K562 (cell line): ENCODE results near the gene TMEM131. TPM values are rescaled to one million over a fixed set of nuclear protein-coding genes. Genes with fewer than 3 reads are reported as not detected.
A peak's percentile ranks its signal among the peaks of the same experiment; 100 is the strongest.

ENCODE experiments used
- ATAC-seq: fragments of 200-7000 bp; cut with Tn5 transposase; 3 replicates; pipeline ENCODE4 v1.9.1; 2020; ENCODE audit warnings: moderate library complexity
- BruUV-seq: library from RNA; stranded (reverse); fragments of 400-500 nt; replicated peaks from 2 replicates; lab custom pipeline; 2021; lab: Mats Ljungman, UMichigan
- CTCF ChIA-PET: fragments of 300-600 bp; formaldehyde crosslinking; extraction: SDS; loops from one replicate; lab custom pipeline; 2021; ENCODE audit warnings: low intra/inter-chr PET ratio; lab: Yijun Ruan, JAX
- POLR2A ChIA-PET: fragments of 300-600, 350-650 bp; sonication (Branson Sonifier 250); formaldehyde crosslinking; extraction: SDS; loops from one replicate; lab custom pipeline; 2021; ENCODE audit warnings: antibody characterized with exemption, inconsistent platforms; lab: Yijun Ruan, JAX
- DNase-seq, 4 experiments: peaks; one replicate each; pipeline versions ENCODE4 v3.0.0 to v3.0.0-alpha.2; 2011 to 2018; ENCODE audit warnings: low spot score in 3 of 4, mixed read lengths in 3 of 4; ENCODE audit errors: extremely low read depth in 1 of 4
- FAIRE-seq: peaks from 2 replicates; lab custom pipeline; 2011; peaks lifted over from hg19 to GRCh38; lab: Jason Lieb, UNC
- H2AFZ ChIP-seq: 2 replicates; pipeline ENCODE4 v1.6.0; 2011; ENCODE audit warnings: low read depth, low read length, control low read depth, inconsistent platforms
- H3K27ac ChIP-seq: fragments of 200-600 bp; 3 replicates; pipeline ENCODE4 v1.8.0; 2011; ENCODE audit warnings: low read depth, mild to moderate bottlenecking, control low read depth, inconsistent platforms, low read length, moderate library complexity, mixed read lengths; ENCODE audit errors: extremely low read depth
- H3K27me3 ChIP-seq, 2 experiments: fragments of 300-600 bp in 1 of 2; 2 replicates in 1 of 2; 3 replicates in 1 of 2; pipeline versions ENCODE4 v1.6.0 to v1.8.0; 2011; ENCODE audit warnings: inconsistent platforms in 2 of 2, low read length in 2 of 2, mild to moderate bottlenecking in 1 of 2, mixed read lengths in 1 of 2, moderate library complexity in 1 of 2; ENCODE audit not compliant: control insufficient read depth in 2 of 2, insufficient read depth in 2 of 2
- H3K36me3 ChIP-seq: fragments of 300-600 bp; 3 replicates; pipeline ENCODE4 v1.8.0; 2011; ENCODE audit warnings: mild to moderate bottlenecking, low read length, inconsistent platforms; ENCODE audit not compliant: control insufficient read depth, insufficient read depth
- H3K4me1 ChIP-seq, 2 experiments: fragments of 200-600 bp in 1 of 2; replicated peaks in 1 of 2; 2 replicates in 1 of 2; 3 replicates in 1 of 2; pipeline versions ENCODE4 v1.5.1 to v1.8.0; 2011; ENCODE audit warnings: inconsistent platforms in 2 of 2, low read length in 2 of 2, mild to moderate bottlenecking in 1 of 2, mixed read lengths in 1 of 2, moderate library complexity in 1 of 2; ENCODE audit not compliant: control insufficient read depth in 2 of 2, insufficient read depth in 2 of 2
- H3K4me2 ChIP-seq: 2 replicates; pipeline ENCODE4 v1.6.1; 2011; ENCODE audit warnings: low read length, control low read depth, inconsistent platforms, mixed read lengths; ENCODE audit not compliant: insufficient read depth
- H3K4me3 ChIP-seq: fragments of 200-600 bp; sonication (generic), shearing (Covaris generic); 2 replicates; pipeline ENCODE4 v1.5.1; 2016; ENCODE audit warnings: control low read depth, inconsistent platforms
- H3K79me2 ChIP-seq: fragments of 200-600 bp; 3 replicates; pipeline ENCODE4 v1.8.0; 2011; ENCODE audit warnings: low read length, inconsistent platforms; ENCODE audit not compliant: control insufficient read depth, insufficient read depth
- H3K9ac ChIP-seq, 2 experiments: 2 replicates each; pipeline versions ENCODE4 v1.6.0 to v1.6.1; 2011; ENCODE audit warnings: low read depth in 2 of 2, low read length in 2 of 2, control low read depth in 1 of 2, inconsistent platforms in 1 of 2, mild to moderate bottlenecking in 1 of 2, mixed read lengths in 1 of 2; ENCODE audit not compliant: insufficient read depth in 1 of 2
- H3K9me1 ChIP-seq: one replicate; pipeline ENCODE4 v1.6.0; 2011; ENCODE audit warnings: inconsistent platforms, mild to moderate bottlenecking, low read length, moderate library complexity; ENCODE audit not compliant: control insufficient read depth, insufficient read depth
- H3K9me3 ChIP-seq: replicated peaks from 2 replicates; pipeline ENCODE4 v1.5.1; 2011; ENCODE audit warnings: low read depth, low read length, inconsistent platforms; ENCODE audit not compliant: control insufficient read depth, insufficient read depth
- H4K20me1 ChIP-seq: replicated peaks from 2 replicates; pipeline ENCODE4 v1.6.1; 2011; ENCODE audit warnings: low read length, inconsistent platforms, mixed read lengths; ENCODE audit not compliant: control insufficient read depth, insufficient read depth
- FIP1L1 ChIP-seq: fragments of 200-400 bp; formaldehyde crosslinking; IDR thresholded peaks from 2 replicates; pipeline ENCODE4 v1.6.1; 2018; ENCODE audit warnings: mild to moderate bottlenecking, low read depth, low read length; ENCODE audit not compliant: poor library complexity, severe bottlenecking
- GTF2E2 ChIP-seq: fragments of 200-800 bp; sonication (Bioruptor generic); IDR thresholded peaks from 2 replicates; pipeline ENCODE4 v1.6.1; 2016; ENCODE audit warnings: missing genetic modification characterization, missing compliant biosample characterization
- HDGF ChIP-seq: fragments of 450-650 bp; IDR thresholded peaks from 2 replicates; pipeline ENCODE4 v1.6.1; 2016
- HLTF ChIP-seq: fragments of 450-650 bp; IDR thresholded peaks from 2 replicates; pipeline ENCODE4 v1.6.1; 2016
- MBD2 ChIP-seq: sonication (generic); IDR thresholded peaks from 2 replicates; pipeline ENCODE4 v1.6.1; 2016; ENCODE audit warnings: low read depth, borderline replicate concordance
- MCM7 ChIP-seq, 2 experiments: fragments of 450-650 bp; IDR thresholded peaks; 2 replicates each; pipeline ENCODE4 v1.6.1; 2016 to 2018
- NCOA2 ChIP-seq, 2 experiments: fragments of 450-650 bp; IDR thresholded peaks; 2 replicates each; pipeline ENCODE4 v1.6.1; 2018; ENCODE audit warnings: mild to moderate bottlenecking in 2 of 2, moderate library complexity in 1 of 2; ENCODE audit not compliant: partially characterized antibody in 2 of 2
- PKNOX1 ChIP-seq: fragments of 450-650 bp; IDR thresholded peaks from 2 replicates; pipeline ENCODE4 v1.6.1; 2016
- RAD21 ChIP-seq, 2 experiments: fragments of 250-450 bp in 1 of 2; fragments of 450-650 bp in 1 of 2; sonication (Bioruptor Pico) in 1 of 2; formaldehyde crosslinking in 1 of 2; IDR thresholded peaks in 1 of 2; conservative IDR thresholded peaks in 1 of 2; 2 replicates each; pipeline versions ENCODE4 v1.4.0 to v1.8.0; 2020 to 2022; ENCODE audit warnings: mild to moderate bottlenecking in 2 of 2, moderate library complexity in 1 of 2
- RBM25 ChIP-seq: fragments of 200-400 bp; formaldehyde crosslinking; IDR thresholded peaks from 2 replicates; pipeline ENCODE4 v1.6.1; 2018; ENCODE audit warnings: low read length, low read depth, moderate library complexity; ENCODE audit not compliant: severe bottlenecking
- RFX7 ChIP-seq: fragments of 250-450 bp; sonication (Bioruptor Pico); IDR thresholded peaks from 2 replicates; pipeline ENCODE4 v1.5.1; 2021; ENCODE audit warnings: mild to moderate bottlenecking
- TEAD2 ChIP-seq: fragments of 450-650 bp; IDR thresholded peaks from 2 replicates; pipeline ENCODE4 v1.6.1; 2016; ENCODE audit warnings: missing genetic modification characterization, control low read depth, missing compliant biosample characterization
- TGIF2 ChIP-seq: sonication (generic); formaldehyde crosslinking; IDR thresholded peaks from 2 replicates; pipeline ENCODE4 v1.8.1; 2022; ENCODE audit warnings: mild to moderate bottlenecking, missing genetic modification reagents, moderate library complexity
- ZBTB1 ChIP-seq: sonication (generic); formaldehyde crosslinking; IDR thresholded peaks from 2 replicates; pipeline ENCODE4 v1.8.1; 2023; ENCODE audit warnings: missing genetic modification reagents, low read depth, mild to moderate bottlenecking, borderline replicate concordance
- ZNF384 ChIP-seq: IDR thresholded peaks from 2 replicates; pipeline ENCODE4 v1.6.1; 2012; ENCODE audit warnings: low read depth, low read length, improper control_type of control experiment
- WGBS: fragments of 100-300 bp; shearing (Covaris generic); methylation state at CpG from one replicate; pipeline ENCODE4 v1.1.6; 2016; ENCODE audit warnings: low coverage, mixed read lengths; ENCODE audit not compliant: insufficient coverage; ENCODE audit errors: missing lambda C conversion rate; 5-methylcytosine and 5-hydroxymethylcytosine counted together
- in situ Hi-C: fragments of 300-500 bp; cut with MboI; formaldehyde crosslinking; loops from 4 replicates; pipeline ENCODE4 v1.15.0; 2018; ENCODE audit warnings: inconsistent platforms, mixed read lengths
- intact Hi-C: fragments of 100-400 bp; cut with micrococcal nuclease; formaldehyde crosslinking; loops from 2 replicates; pipeline ENCODE4 v1.14.2; 2022
- polyA plus RNA-seq, 8 experiments: library from polyadenylated mRNA; depleted of rRNA in 4 of 8; stranded (reverse) in 5 of 8; unstranded in 3 of 8; fragments of >200 nt; fragmentation: Nextera tagmentation in 2 of 8; fragmentation: Illumina TruSeq in 1 of 8; extraction: Ambion mirVana in 2 of 8; extraction: Trizol in 1 of 8; gene quantifications; 2 replicates each; pipeline versions ENCODE4 v1.2.1 to v1.2.3, GENCODE V29; 2011 to 2014; ENCODE audit warnings: inconsistent platforms in 1 of 8, missing spikeins in 1 of 8
- total RNA-seq, 7 experiments: library from RNA; depleted of rRNA in 6 of 7; stranded (reverse); fragments of >200 nt in 6 of 7; fragmentation: Illumina TruSeq in 2 of 7; extraction: Trizol in 2 of 7; gene quantifications; 2 replicates each; pipeline versions ENCODE4 v1.2.1 to v1.2.3, GENCODE V29; 2011 to 2021; ENCODE audit warnings: low replicate concordance in 1 of 7

Gene TMEM131
- total and polyA plus RNA-seq, 9 of the 15 experiments (the other 6 are each of a cell fraction or from before 2014, with no cell fraction given) = 2.5 to 21.1 (median 12.4) TPM

GRCh38 chr2:97797355-97797754, 198.4 kb downstream of the TMEM131 start:
- 62% methylated on average over 3 of the region's 3 CpGs for WGBS
- Histone ChIP-seq H2AFZ (no peak overlapping the region), H3K4me3 (no peak overlapping the region), H3K27me3 (no peaks in the 10 kb centered on the region), H3K27ac (no peak overlapping the region), H3K9me3 (no peaks in the 10 kb centered on the region), H3K4me1 (no peaks in the 10 kb centered on the region), H3K4me2 (no peak overlapping the region), H3K9ac (no peak overlapping the region), H3K36me3 (peaks cover 35% of the 10 kb centered on the region; the same call in 1 of the 3 replicates), H3K79me2 (no peaks in the 10 kb centered on the region), H4K20me1 (no peaks in the 10 kb centered on the region), H3K9me1 (no peaks in the 10 kb centered on the region)
- FAIRE-seq = no peak
- no TSS peak for BruUV-seq
- no peak for DNase-seq
- TF ChIP-seq TEAD2 (tag) (no peak), GTF2E2 (tag) (no peak), PKNOX1 (no peak)
- CTCF ChIA-PET = no interaction called here
- in situ Hi-C loops = no loop called here
- intact Hi-C loops = no loop called here
- ATAC-seq = no peak
- POLR2A ChIA-PET = interaction anchor here (0.6 kb wide), 1 partner anchor 9 kb away, joined by 3 read pairs; no protein-coding TSS in a partner anchor

GRCh38 chr2:97796465-97797126, 199.2 kb downstream of the TMEM131 start:
- 73% methylated on average over 2 of the region's 2 CpGs for WGBS
- no peaks in the 10 kb centered on the region for H3K9me1 ChIP-seq
- BruUV-seq = no TSS peak
- H3K79me2 ChIP-seq = no peaks in the 10 kb centered on the region
- H4K20me1 ChIP-seq = no peaks in the 10 kb centered on the region
- no peak overlapping the region for H3K9ac ChIP-seq
- peak; percentile 60 for FAIRE-seq
- no peak overlapping the region for H3K4me2 ChIP-seq
- no peak overlapping the region for H3K27ac ChIP-seq
- H3K4me1 ChIP-seq = no peaks in the 10 kb centered on the region
- no peaks in the 10 kb centered on the region for H3K27me3 ChIP-seq
- no peak overlapping the region for H2AFZ ChIP-seq
- no peak for ATAC-seq
- H3K36me3 ChIP-seq = peaks cover 37% of the 10 kb centered on the region; the same call in 1 of the 3 replicates
- no peaks in the 10 kb centered on the region for H3K9me3 ChIP-seq
- CTCF ChIA-PET = no interaction called here
- H3K4me3 ChIP-seq = no peak overlapping the region
- POLR2A ChIA-PET = no interaction called here
- DNase-seq = no peak
- in situ Hi-C loops = no loop called here
- intact Hi-C loops = no loop called here
- no peak for TF ChIP-seq RAD21 (CRISPR knock-in tag; conservative IDR thresholded peaks at IDR 0.05 in 1 of 2, IDR thresholded peaks at IDR 0.05 in 1 of 2)
- TF ChIP-seq HLTF = no peak
- no peak for TF ChIP-seq RBM25
- no peak for TF ChIP-seq NCOA2 (IDR thresholded peaks at IDR 0.05; ENCODE audit: partially characterized antibody in 2 of 2)
- TF ChIP-seq FIP1L1 = no peak
- TF ChIP-seq RFX7 = no peak
- TF ChIP-seq HDGF = no peak
- no peak for TF ChIP-seq MBD2
- TF ChIP-seq ZBTB1 (CRISPR knock-in tag) = no peak
- no peak for TF ChIP-seq TGIF2 (CRISPR knock-in tag)
- no peak for TF ChIP-seq MCM7 (IDR thresholded peaks at IDR 0.05)
- no peak for TF ChIP-seq ZNF384
